Transverse colon (tissue), 4 donors: Measurements from ENCODE around the gene SMG9. TPM values are rescaled to one million over a fixed set of nuclear protein-coding genes. Genes with fewer than 3 reads are reported as not detected.
"Not testable (repeated sequence)": the region's sequence is repeated elsewhere in the genome, so short reads cannot be mapped to it uniquely, and the experiment has no call there.

ENCODE experiments used
- DNase-seq: peaks from one replicate; pipeline ENCODE4 v3.0.0-alpha.2; 2019
- H3K27ac ChIP-seq, 4 donors: fragments of 200-600 bp; sonication (generic); 2 replicates each; pipeline ENCODE4 v1.5.1; 2016 to 2018; ENCODE audit warnings: inconsistent platforms in 4 of 4
- H3K27me3 ChIP-seq: fragments of 200-600 bp; sonication (generic); 2 replicates; pipeline ENCODE4 v1.5.1; 2017; ENCODE audit warnings: inconsistent platforms
- H3K36me3 ChIP-seq, 4 donors: fragments of 200-600 bp; sonication (generic); 2 replicates each; pipeline ENCODE4 v1.5.1; 2017 to 2019; ENCODE audit warnings: inconsistent platforms in 4 of 4
- H3K4me1 ChIP-seq, 4 donors: fragments of 200-600 bp; sonication (generic); 2 replicates each; pipeline ENCODE4 v1.5.1; 2017 to 2020; ENCODE audit warnings: inconsistent platforms in 4 of 4
- H3K4me3 ChIP-seq, 4 donors: fragments of 200-600 bp; sonication (generic); 1 replicate in 1 of 4; 2 replicates in 3 of 4; pipeline versions ENCODE4 v1.5.1 to v1.6.1; 2017 to 2019; ENCODE audit warnings: inconsistent platforms in 4 of 4
- H3K9me3 ChIP-seq, 2 donors: fragments of 200-600 bp; sonication (generic); 2 replicates each; pipeline ENCODE4 v1.5.1; 2017 to 2019; ENCODE audit warnings: inconsistent platforms in 2 of 2
- CTCF ChIP-seq, 5 experiments: fragments of 200-600 bp in 3 of 5; fragments of 450-650 bp in 2 of 5; sonication (generic) in 3 of 5; IDR thresholded peaks; 1 replicate in 2 of 5; 2 replicates in 3 of 5; pipeline ENCODE4 v1.5.1; 2016 to 2017; ENCODE audit warnings: antibody characterized with exemption in 5 of 5, inconsistent platforms in 3 of 5, mild to moderate bottlenecking in 2 of 5, moderate library complexity in 1 of 5
- EP300 ChIP-seq: sonication (generic); formaldehyde crosslinking; IDR thresholded peaks from one replicate; pipeline ENCODE4 v1.6.1; 2017; ENCODE audit warnings: antibody characterized with exemption, low read depth
- POLR2A ChIP-seq: fragments of 450-650 bp; IDR thresholded peaks from one replicate; pipeline ENCODE4 v1.6.1; 2016; ENCODE audit warnings: antibody characterized with exemption, mild to moderate bottlenecking, moderate library complexity
- POLR2AphosphoS5 ChIP-seq, 3 donors: sonication (generic); formaldehyde crosslinking; IDR thresholded peaks; one replicate each; pipeline ENCODE4 v1.6.1; 2016; ENCODE audit warnings: antibody characterized with exemption in 3 of 3
- WGBS, 2 donors: methylation state at CpG; one replicate each; pipeline ENCODE4 v1.1.5; 2018; ENCODE audit warnings: low coverage in 1 of 2; 5-methylcytosine and 5-hydroxymethylcytosine counted together
- in situ Hi-C, 4 donors: fragments of 200-750 bp; cut with MboI; loops; one replicate each; pipeline versions ENCODE4 v1.15.0 to v1.15.1; 2017; ENCODE audit warnings: low sequenced_read_pairs in 3 of 4, low pct_ligation_motif_present in 1 of 4, low pct_unique_long_range_greater_than_20kb in 1 of 4
- intact Hi-C: fragments of 100-400 bp; cut with DNase I; formaldehyde crosslinking; loops from one replicate; pipeline ENCODE4 v1.15.1; 2023; ENCODE audit warnings: low total_unique reads
- total RNA-seq, 4 donors: library from RNA; depleted of rRNA; stranded (reverse); fragments of >200 nt; gene quantifications; one replicate each; pipeline ENCODE4 v1.1.0, GENCODE V29; 2016

The SMG9 gene
- total RNA-seq, 4 donors from 2014 or later: 4.1 to 68.7 (median 13.8) TPM

- H3K36me3 ChIP-seq: no peaks in the 10 kb centered on the region
- no peaks in the 10 kb centered on the region for H3K27me3 ChIP-seq
- H3K9me3 ChIP-seq: no peaks in the 10 kb centered on the region
- no peak overlapping the region for H3K27ac ChIP-seq
- 62 to 80% methylated on average over 4 to 7 of the region's 7 CpGs for WGBS, 2 donors
- DNase-seq: no peak
- no peak overlapping the region for H3K4me3 ChIP-seq
- TF ChIP-seq POLR2AphosphoS5 (IDR thresholded peaks at IDR 0.05): no peak
- no peak for TF ChIP-seq EP300
- no peak for TF ChIP-seq POLR2A
- no peak for TF ChIP-seq CTCF (IDR thresholded peaks at IDR 0.05)
- intact Hi-C loops (no loop called here), in situ Hi-C loops (no loop called here)
- H3K4me1 ChIP-seq: peaks cover 31 to 60% (median 44%) of the 10 kb centered on the region in 4 donors
These were observed 20.6 kb upstream of the SMG9 start for GRCh38 chr19:43775299-43775890.

DNA sequence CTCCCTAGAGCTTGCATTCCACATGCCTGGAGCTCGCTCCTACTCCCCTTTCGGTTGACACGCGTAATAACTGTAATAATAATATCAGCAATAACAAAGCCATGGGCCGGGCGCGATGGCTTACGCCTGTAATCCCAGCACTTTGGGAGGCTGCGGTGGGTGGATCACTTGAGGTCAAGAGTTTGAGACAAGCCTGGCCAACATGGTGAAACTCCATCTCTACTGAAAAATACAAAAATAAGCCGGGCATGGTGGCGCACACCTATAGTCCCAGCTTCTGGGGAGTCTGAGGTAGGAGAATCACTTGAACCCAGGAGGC, 20.1 kb upstream of the SMG9 start:
- H3K36me3 ChIP-seq, intact Hi-C loops, H3K27ac ChIP-seq, in situ Hi-C loops, H3K9me3 ChIP-seq, H3K4me3 ChIP-seq, H3K27me3 ChIP-seq, DNase-seq: not testable (repeated sequence)
- peaks cover 31 to 57% (median 41%) of the 10 kb centered on the region in 4 donors for H3K4me1 ChIP-seq
- WGBS, 2 donors: 43 to 45% methylated on average over 5 to 11 of the region's 11 CpGs

GRCh38 chr19:43774103-43774939, 19.6 kb upstream of the SMG9 start:
- intact Hi-C loops: no loop called here
- Histone ChIP-seq H3K4me1 (peaks cover 31 to 56% (median 41%) of the 10 kb centered on the region in 4 donors), H3K9me3 (no peaks in the 10 kb centered on the region), H3K4me3 (peak overlapping the region in 1 of 4 donors; percentile 16), H3K36me3 (no peaks in the 10 kb centered on the region), H3K27me3 (no peaks in the 10 kb centered on the region), H3K27ac (no peak overlapping the region)
- TF ChIP-seq POLR2A (no peak), CTCF (IDR thresholded peaks at IDR 0.05) (peak; percentile 50 to 90 (median 59)), EP300 (no peak), POLR2AphosphoS5 (IDR thresholded peaks at IDR 0.05) (peak in 1 of 3 donors; percentile 30)
- 18 to 42% methylated on average over 19 to 38 of the region's 63 CpGs for WGBS, 2 donors
- in situ Hi-C loops: no loop called here
- DNase-seq: peak; percentile 78

DNA sequence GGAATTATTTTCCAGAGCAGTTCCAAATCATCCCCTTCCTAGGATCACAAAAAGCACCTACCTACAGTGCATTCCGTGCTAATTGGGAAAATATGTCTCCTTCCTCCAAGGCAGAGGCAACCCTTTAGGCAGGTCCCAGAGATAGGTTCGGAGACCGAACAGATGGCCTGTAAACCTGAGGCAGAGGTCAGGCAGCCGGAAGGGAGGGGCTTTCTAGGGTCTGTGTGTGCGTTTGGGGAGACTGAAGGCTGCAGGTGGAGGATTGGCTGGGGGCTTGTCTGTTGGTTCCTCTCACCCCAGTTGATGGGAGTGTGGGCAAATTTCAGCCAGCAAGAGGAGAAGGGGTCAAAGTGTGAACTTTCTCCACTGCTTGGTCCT, 19.0 kb upstream of the SMG9 start:
- Histone ChIP-seq H3K36me3 (no peaks in the 10 kb centered on the region), H3K27me3 (no peaks in the 10 kb centered on the region), H3K27ac (no peak overlapping the region), H3K9me3 (no peaks in the 10 kb centered on the region), H3K4me1 (peaks cover 27 to 56% (median 41%) of the 10 kb centered on the region in 4 donors), H3K4me3 (no peak overlapping the region)
- intact Hi-C loops: no loop called here
- in situ Hi-C loops: no loop called here
- no peak for DNase-seq
- no peak for TF ChIP-seq POLR2AphosphoS5 (IDR thresholded peaks at IDR 0.05)
- no peak for TF ChIP-seq POLR2A
- WGBS, 2 donors: 70% methylated on average over 5 of the region's 5 CpGs; no CpG with 5 or more reads in 1 of the 2 donors

- intact Hi-C loops (no loop called here), in situ Hi-C loops (no loop called here)
- no peaks in the 10 kb centered on the region for H3K36me3 ChIP-seq
- H3K9me3 ChIP-seq: no peaks in the 10 kb centered on the region
- peaks cover 9 to 63% (median 45%) of the 10 kb centered on the region in 4 donors for H3K4me1 ChIP-seq
- H3K27ac ChIP-seq: peak overlapping the region; percentile 56 to 73 (median 72)
- no peaks in the 10 kb centered on the region for H3K27me3 ChIP-seq
- H3K4me3 ChIP-seq: no peak overlapping the region
- no peak for DNase-seq
- no peak for TF ChIP-seq POLR2A
- WGBS, 2 donors: 60 to 72% methylated on average over 1 to 13 of the region's 14 CpGs
These were observed 14.5 kb upstream of the SMG9 start for GRCh38 chr19:43769256-43769655.
